Activated naive CD8-positive, alpha-beta T cell (primary cell): Measurements from ENCODE around the gene WNT3A.
"Not testable (repeated sequence)": the region's sequence is repeated elsewhere in the genome, so short reads cannot be mapped to it uniquely, and the experiment has no call there.

Source experiments
- H3K27ac Mint-ChIP-seq: one replicate; pipeline ENCODE4 v1.8.0; 2021; ENCODE audit warnings: mixed read lengths
- H3K27me3 Mint-ChIP-seq: one replicate; pipeline ENCODE4 v1.8.0; 2021; ENCODE audit warnings: mixed read lengths
- H3K36me3 Mint-ChIP-seq: one replicate; pipeline ENCODE4 v1.8.0; 2021; ENCODE audit warnings: mixed read lengths
- H3K4me1 Mint-ChIP-seq: one replicate; pipeline ENCODE4 v1.8.0; 2021; ENCODE audit warnings: low read depth, mixed read lengths
- H3K4me3 Mint-ChIP-seq: one replicate; pipeline ENCODE4 v1.8.0; 2021; ENCODE audit warnings: mild to moderate bottlenecking, mixed read lengths
- H3K9me3 Mint-ChIP-seq: one replicate; pipeline ENCODE4 v1.8.0; 2021; ENCODE audit warnings: low read depth, mixed read lengths

WNT3A gene

GRCh38 chr1:228006786-228007048, at the start of gene WNT3A:
WNT3A (plus strand) TSS chr1:228006998; CDS start chr1:228007129, 131 bp downstream.
- Mint-ChIP-seq H3K36me3 (no peaks in the 10 kb centered on the region), H3K27ac (no peak within 1 kb of the TSS), H3K4me3 (no peak within 1 kb of the TSS), H3K9me3 (no peaks in the 10 kb centered on the region), H3K27me3 (peaks cover 29% of the 10 kb centered on the region), H3K4me1 (peaks cover 18% of the 10 kb centered on the region)

GRCh38 chr1:227958617-227959324, 48.0 kb upstream of the WNT3A start:
- Mint-ChIP-seq H3K4me1 (no peaks in the 10 kb centered on the region), H3K27me3 (peaks cover 23% of the 10 kb centered on the region), H3K27ac (no peak overlapping the region), H3K36me3 (no peaks in the 10 kb centered on the region), H3K4me3 (no peak overlapping the region), H3K9me3 (no peaks in the 10 kb centered on the region)

- Mint-ChIP-seq H3K4me3 (no peak overlapping the region), H3K36me3 (no peaks in the 10 kb centered on the region), H3K4me1 (no peaks in the 10 kb centered on the region), H3K27ac (no peak overlapping the region), H3K27me3 (peaks cover 22% of the 10 kb centered on the region), H3K9me3 (no peaks in the 10 kb centered on the region)
Measured at GRCh38 chr1:227959325-227959860, 47.4 kb upstream of the WNT3A start.

GRCh38 chr1:227961651-227962466, 44.9 kb upstream of the WNT3A start:
- Mint-ChIP-seq H3K4me1 (no peaks in the 10 kb centered on the region), H3K36me3 (no peaks in the 10 kb centered on the region)

GRCh38 chr1:227966733-227967132, 40.1 kb upstream of the WNT3A start:
- H3K4me1 Mint-ChIP-seq, H3K9me3 Mint-ChIP-seq, H3K4me3 Mint-ChIP-seq, H3K27me3 Mint-ChIP-seq, H3K36me3 Mint-ChIP-seq, H3K27ac Mint-ChIP-seq: not testable (repeated sequence)

More at GRCh38 chr1:227961651-227962466, 44.9 kb upstream of the WNT3A start:
- H3K4me3 Mint-ChIP-seq, result no peak overlapping the region
- no peaks in the 10 kb centered on the region for H3K9me3 Mint-ChIP-seq
- H3K27ac Mint-ChIP-seq, result no peak overlapping the region
- H3K27me3 Mint-ChIP-seq, result peaks cover 13% of the 10 kb centered on the region

- not testable (repeated sequence) for H3K4me1 Mint-ChIP-seq, H3K27ac Mint-ChIP-seq, H3K9me3 Mint-ChIP-seq, H3K27me3 Mint-ChIP-seq, H3K36me3 Mint-ChIP-seq, H3K4me3 Mint-ChIP-seq
Measured at GRCh38 chr1:227967815-227968214, 39.0 kb upstream of the WNT3A start.

- not testable (repeated sequence) for H3K27ac Mint-ChIP-seq, H3K36me3 Mint-ChIP-seq, H3K9me3 Mint-ChIP-seq, H3K4me3 Mint-ChIP-seq, H3K27me3 Mint-ChIP-seq, H3K4me1 Mint-ChIP-seq
Measured at GRCh38 chr1:227970076-227970995, 36.5 kb upstream of the WNT3A start.

- H3K36me3 Mint-ChIP-seq, H3K4me3 Mint-ChIP-seq, H3K27me3 Mint-ChIP-seq, H3K9me3 Mint-ChIP-seq, H3K4me1 Mint-ChIP-seq, H3K27ac Mint-ChIP-seq: not testable (repeated sequence)
Measured at GRCh38 chr1:227971216-227971615, 35.6 kb upstream of the WNT3A start.

- not testable (repeated sequence) for H3K4me1 Mint-ChIP-seq, H3K27ac Mint-ChIP-seq, H3K27me3 Mint-ChIP-seq, H3K4me3 Mint-ChIP-seq, H3K36me3 Mint-ChIP-seq, H3K9me3 Mint-ChIP-seq
Measured at GRCh38 chr1:227971643-227972282, 35.0 kb upstream of the WNT3A start.

- not testable (repeated sequence) for H3K9me3 Mint-ChIP-seq, H3K36me3 Mint-ChIP-seq, H3K27ac Mint-ChIP-seq, H3K27me3 Mint-ChIP-seq, H3K4me3 Mint-ChIP-seq, H3K4me1 Mint-ChIP-seq
Measured at GRCh38 chr1:227972283-227972679, 34.5 kb upstream of the WNT3A start.

- H3K4me1 Mint-ChIP-seq, H3K27me3 Mint-ChIP-seq, H3K27ac Mint-ChIP-seq, H3K36me3 Mint-ChIP-seq, H3K9me3 Mint-ChIP-seq, H3K4me3 Mint-ChIP-seq: not testable (repeated sequence)
Measured at GRCh38 chr1:227972843-227973374, 33.9 kb upstream of the WNT3A start.

- not testable (repeated sequence) for H3K4me1 Mint-ChIP-seq, H3K27me3 Mint-ChIP-seq, H3K9me3 Mint-ChIP-seq, H3K4me3 Mint-ChIP-seq, H3K27ac Mint-ChIP-seq, H3K36me3 Mint-ChIP-seq
Measured at GRCh38 chr1:227973724-227974288, 33.0 kb upstream of the WNT3A start.

GRCh38 chr1:227975583-227976283, 31.1 kb upstream of the WNT3A start:
- H3K4me1 Mint-ChIP-seq, H3K9me3 Mint-ChIP-seq, H3K27ac Mint-ChIP-seq, H3K27me3 Mint-ChIP-seq, H3K36me3 Mint-ChIP-seq, H3K4me3 Mint-ChIP-seq: not testable (repeated sequence)

- Mint-ChIP-seq H3K36me3 (peaks cover 5% of the 10 kb centered on the region), H3K27ac (no peak overlapping the region), H3K9me3 (peaks cover 8% of the 10 kb centered on the region), H3K27me3 (peaks cover 13% of the 10 kb centered on the region), H3K4me3 (no peak overlapping the region), H3K4me1 (no peaks in the 10 kb centered on the region)
Measured at GRCh38 chr1:227987181-227987580, 19.6 kb upstream of the WNT3A start.
